ENCODE data around the gene UBQLN1. TPM values are rescaled to one million over a fixed set of nuclear protein-coding genes. Genes with fewer than 3 reads are reported as not detected.

The UBQLN1 gene
- total RNA-seq, 4 donors from 2014 or later, result 202 to 266 (median 231) TPM

- Histone ChIP-seq H3K36me3 (no peaks in the 10 kb centered on the region), H3K4me3 (no peak overlapping the region), H3K4me1 (no peaks in the 10 kb centered on the region), H3K9me3 (no peaks in the 10 kb centered on the region), H3K27me3 (no peaks in the 10 kb centered on the region), H3K27ac (no peak overlapping the region)
- in situ Hi-C loops (cut with MboI; ENCODE audit: low sequenced_read_pairs in 4 of 4) (loop anchor here in 1 of 4 donors (25.0 kb wide), 1 partner anchor 300 kb away; no protein-coding TSS in a partner anchor), intact Hi-C loops (cut with DNase I; ENCODE audit: low total_unique reads) (no loop called here)
- ATAC-seq, result no peak
- TF ChIP-seq CTCF (IDR thresholded peaks at IDR 0.05 in 4 of 5, conservative IDR thresholded peaks at IDR 0.05 in 1 of 5) (no peak), POLR2A (IDR thresholded peaks at IDR 0.05) (no peak)
- no peak for DNase-seq
Observed at GRCh38 chr9:83637389-83637788, 70.4 kb downstream of the UBQLN1 start.

GRCh38 chr9:83636813-83637212, 70.9 kb downstream of the UBQLN1 start:
- no peaks in the 10 kb centered on the region for H3K9me3 ChIP-seq
- no peak overlapping the region for H3K4me3 ChIP-seq
- no peaks in the 10 kb centered on the region for H3K4me1 ChIP-seq
- no peak for ATAC-seq
- no peak for DNase-seq
- H3K27ac ChIP-seq, result no peak overlapping the region
- in situ Hi-C loops (cut with MboI; ENCODE audit: low sequenced_read_pairs in 4 of 4) (loop anchor here in 1 of 4 donors (25.0 kb wide), 1 partner anchor 300 kb away; no protein-coding TSS in a partner anchor), intact Hi-C loops (cut with DNase I; ENCODE audit: low total_unique reads) (no loop called here)
- TF ChIP-seq POLR2A (IDR thresholded peaks at IDR 0.05) (no peak), CTCF (IDR thresholded peaks at IDR 0.05 in 4 of 5, conservative IDR thresholded peaks at IDR 0.05 in 1 of 5) (no peak)
- no peaks in the 10 kb centered on the region for H3K36me3 ChIP-seq
- H3K27me3 ChIP-seq, result no peaks in the 10 kb centered on the region

- Histone ChIP-seq H3K36me3 (no peaks in the 10 kb centered on the region), H3K27me3 (no peaks in the 10 kb centered on the region), H3K27ac (no peak overlapping the region), H3K4me3 (no peak overlapping the region), H3K9me3 (no peaks in the 10 kb centered on the region), H3K4me1 (no peaks in the 10 kb centered on the region)
- no peak for TF ChIP-seq CTCF (IDR thresholded peaks at IDR 0.05 in 4 of 5, conservative IDR thresholded peaks at IDR 0.05 in 1 of 5)
- no peak for TF ChIP-seq POLR2A (IDR thresholded peaks at IDR 0.05)
- ATAC-seq (no peak), DNase-seq (no peak)
- in situ Hi-C loops (cut with MboI; ENCODE audit: low sequenced_read_pairs in 4 of 4), result loop anchor here in 1 of 4 donors (25.0 kb wide), 1 partner anchor 296 kb away; no protein-coding TSS in a partner anchor
- intact Hi-C loops (cut with DNase I; ENCODE audit: low total_unique reads), result no loop called here
Observed at GRCh38 chr9:83633676-83634075, 74.1 kb downstream of the UBQLN1 start.

GRCh38 chr9:83633255-83633654, 74.5 kb downstream of the UBQLN1 start:
- Histone ChIP-seq H3K27ac (no peak overlapping the region), H3K9me3 (no peaks in the 10 kb centered on the region), H3K36me3 (no peaks in the 10 kb centered on the region), H3K4me1 (no peaks in the 10 kb centered on the region), H3K27me3 (no peaks in the 10 kb centered on the region), H3K4me3 (no peak overlapping the region)
- ATAC-seq (no peak), DNase-seq (no peak)
- intact Hi-C loops (cut with DNase I; ENCODE audit: low total_unique reads) (no loop called here), in situ Hi-C loops (cut with MboI; ENCODE audit: low sequenced_read_pairs in 4 of 4) (loop anchor here in 1 of 4 donors (25.0 kb wide), 1 partner anchor 296 kb away; no protein-coding TSS in a partner anchor)
- TF ChIP-seq CTCF (IDR thresholded peaks at IDR 0.05 in 4 of 5, conservative IDR thresholded peaks at IDR 0.05 in 1 of 5) (no peak), POLR2A (IDR thresholded peaks at IDR 0.05) (no peak)

Measured in gastrocnemius medialis (tissue), 4 donors.